DOHH2 (cell line): ENCODE data around the gene NUP210L.
A peak's percentile ranks its signal among the peaks of the same experiment; 100 is the strongest.

Source experiments
- EZH2phosphoT487 ChIP-seq: fragments of 200-600 bp; sonication (generic); IDR thresholded peaks from 2 replicates; pipeline ENCODE4 v1.6.1; 2017; ENCODE audit warnings: borderline replicate concordance, mild to moderate bottlenecking, antibody characterized with exemption, low read length, moderate library complexity, mixed read lengths
- TF ChIP-seq, protein P1 (sequence below): fragments of 200-600 bp; sonication (generic); IDR thresholded peaks from one replicate; pipeline ENCODE4 v1.5.1; 2014; ENCODE audit warnings: antibody characterized with exemption, mild to moderate bottlenecking, low read depth, low read length; ENCODE audit not compliant: poor library complexity, severe bottlenecking

DNA sequence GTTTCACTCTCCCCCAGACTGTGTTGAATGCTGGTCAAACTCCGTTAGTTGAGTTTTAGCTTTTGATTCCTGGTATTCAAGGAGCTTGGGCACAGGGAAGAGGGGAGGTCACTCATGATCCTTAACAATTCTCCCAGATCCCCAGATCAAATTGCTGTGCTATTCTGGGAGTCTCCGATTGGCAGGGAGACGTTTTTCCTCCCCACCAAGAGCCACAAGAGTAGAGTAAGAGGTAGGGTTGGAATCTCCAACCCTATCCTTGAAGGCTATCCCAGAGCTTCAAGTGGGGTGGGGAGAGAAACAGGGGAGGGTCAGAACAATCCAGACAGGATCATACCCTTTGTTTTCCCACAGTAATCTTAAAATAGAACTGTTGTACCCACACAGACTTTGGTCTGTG, 37.6 kb upstream of the NUP210L start:
- TF ChIP-seq, protein P1, sequence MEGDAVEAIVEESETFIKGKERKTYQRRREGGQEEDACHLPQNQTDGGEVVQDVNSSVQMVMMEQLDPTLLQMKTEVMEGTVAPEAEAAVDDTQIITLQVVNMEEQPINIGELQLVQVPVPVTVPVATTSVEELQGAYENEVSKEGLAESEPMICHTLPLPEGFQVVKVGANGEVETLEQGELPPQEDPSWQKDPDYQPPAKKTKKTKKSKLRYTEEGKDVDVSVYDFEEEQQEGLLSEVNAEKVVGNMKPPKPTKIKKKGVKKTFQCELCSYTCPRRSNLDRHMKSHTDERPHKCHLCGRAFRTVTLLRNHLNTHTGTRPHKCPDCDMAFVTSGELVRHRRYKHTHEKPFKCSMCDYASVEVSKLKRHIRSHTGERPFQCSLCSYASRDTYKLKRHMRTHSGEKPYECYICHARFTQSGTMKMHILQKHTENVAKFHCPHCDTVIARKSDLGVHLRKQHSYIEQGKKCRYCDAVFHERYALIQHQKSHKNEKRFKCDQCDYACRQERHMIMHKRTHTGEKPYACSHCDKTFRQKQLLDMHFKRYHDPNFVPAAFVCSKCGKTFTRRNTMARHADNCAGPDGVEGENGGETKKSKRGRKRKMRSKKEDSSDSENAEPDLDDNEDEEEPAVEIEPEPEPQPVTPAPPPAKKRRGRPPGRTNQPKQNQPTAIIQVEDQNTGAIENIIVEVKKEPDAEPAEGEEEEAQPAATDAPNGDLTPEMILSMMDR = no peak
- TF ChIP-seq EZH2phosphoT487 = 0 out of 2 replicates have a peak, but pooled peaks have one; percentile 32
